ENCODE measurements around the gene MYO16.

MYO16 gene

DNA sequence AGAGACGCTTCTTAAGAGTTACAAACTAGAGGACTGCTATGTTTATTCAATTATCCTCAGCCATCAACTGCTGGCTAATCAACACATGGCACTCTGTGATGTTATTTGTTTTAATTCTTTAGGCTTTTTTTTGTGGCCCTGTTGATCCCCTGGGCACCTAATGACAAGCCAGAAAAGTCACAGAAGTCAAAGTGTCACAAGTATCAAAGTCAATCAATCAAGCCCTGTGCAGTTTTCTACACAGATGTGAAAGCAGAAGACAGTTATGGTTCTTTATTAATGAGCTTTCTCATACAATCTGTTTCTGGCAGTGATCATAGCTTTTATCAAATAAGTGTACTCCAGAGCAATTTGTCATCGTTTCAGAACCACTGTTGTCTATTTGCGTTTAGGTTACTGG is 34.3 kb downstream of the MYO16 start:
- Histone ChIP-seq H3K9me3 (peaks cover 0 to 11% (median 7%) of the 10 kb centered on the region in 3 donors), H3K36me3 (no peaks in the 10 kb centered on the region), H3K27ac (no peak overlapping the region), H3K4me1 (no peaks in the 10 kb centered on the region), H3K4me3 (no peak overlapping the region), H3K27me3 (no peaks in the 10 kb centered on the region)
- intact Hi-C loops (cut with DNase I; ENCODE audit: low total_unique reads), result no loop called here
- TF ChIP-seq, protein P1, sequence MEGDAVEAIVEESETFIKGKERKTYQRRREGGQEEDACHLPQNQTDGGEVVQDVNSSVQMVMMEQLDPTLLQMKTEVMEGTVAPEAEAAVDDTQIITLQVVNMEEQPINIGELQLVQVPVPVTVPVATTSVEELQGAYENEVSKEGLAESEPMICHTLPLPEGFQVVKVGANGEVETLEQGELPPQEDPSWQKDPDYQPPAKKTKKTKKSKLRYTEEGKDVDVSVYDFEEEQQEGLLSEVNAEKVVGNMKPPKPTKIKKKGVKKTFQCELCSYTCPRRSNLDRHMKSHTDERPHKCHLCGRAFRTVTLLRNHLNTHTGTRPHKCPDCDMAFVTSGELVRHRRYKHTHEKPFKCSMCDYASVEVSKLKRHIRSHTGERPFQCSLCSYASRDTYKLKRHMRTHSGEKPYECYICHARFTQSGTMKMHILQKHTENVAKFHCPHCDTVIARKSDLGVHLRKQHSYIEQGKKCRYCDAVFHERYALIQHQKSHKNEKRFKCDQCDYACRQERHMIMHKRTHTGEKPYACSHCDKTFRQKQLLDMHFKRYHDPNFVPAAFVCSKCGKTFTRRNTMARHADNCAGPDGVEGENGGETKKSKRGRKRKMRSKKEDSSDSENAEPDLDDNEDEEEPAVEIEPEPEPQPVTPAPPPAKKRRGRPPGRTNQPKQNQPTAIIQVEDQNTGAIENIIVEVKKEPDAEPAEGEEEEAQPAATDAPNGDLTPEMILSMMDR (IDR thresholded peaks at IDR 0.05), result no peak
- DNase-seq, result no peak

DNA sequence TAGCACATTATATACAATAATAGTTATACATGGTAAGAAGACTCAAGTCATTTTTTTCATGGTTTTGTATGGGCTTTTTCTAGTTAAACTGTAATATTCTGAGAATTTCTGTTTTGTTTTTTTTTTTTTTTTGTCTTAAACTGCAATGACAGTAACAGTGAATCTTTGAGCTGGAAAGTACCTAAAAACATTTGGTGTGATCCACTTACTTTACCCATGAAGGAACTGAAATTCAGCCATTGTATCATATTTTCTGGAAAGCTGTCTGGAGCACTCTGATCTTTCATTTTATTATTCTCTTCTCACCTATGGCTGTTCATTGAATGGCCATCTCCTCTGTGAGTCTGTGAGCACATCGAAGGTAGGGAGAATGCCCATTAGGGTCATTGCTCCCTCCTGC is 37.8 kb downstream of the MYO16 start:
- H3K4me1 ChIP-seq, result no peaks in the 10 kb centered on the region
- H3K27me3 ChIP-seq, result no peaks in the 10 kb centered on the region
- H3K36me3 ChIP-seq, result no peaks in the 10 kb centered on the region
- intact Hi-C loops (cut with DNase I; ENCODE audit: low total_unique reads), result no loop called here
- H3K27ac ChIP-seq, result no peak overlapping the region
- H3K9me3 ChIP-seq, result peaks cover 3 to 25% (median 14%) of the 10 kb centered on the region in 3 donors
- TF ChIP-seq, protein P1 (IDR thresholded peaks at IDR 0.05), result no peak
- DNase-seq, result no peak
- no peak overlapping the region for H3K4me3 ChIP-seq

DNA sequence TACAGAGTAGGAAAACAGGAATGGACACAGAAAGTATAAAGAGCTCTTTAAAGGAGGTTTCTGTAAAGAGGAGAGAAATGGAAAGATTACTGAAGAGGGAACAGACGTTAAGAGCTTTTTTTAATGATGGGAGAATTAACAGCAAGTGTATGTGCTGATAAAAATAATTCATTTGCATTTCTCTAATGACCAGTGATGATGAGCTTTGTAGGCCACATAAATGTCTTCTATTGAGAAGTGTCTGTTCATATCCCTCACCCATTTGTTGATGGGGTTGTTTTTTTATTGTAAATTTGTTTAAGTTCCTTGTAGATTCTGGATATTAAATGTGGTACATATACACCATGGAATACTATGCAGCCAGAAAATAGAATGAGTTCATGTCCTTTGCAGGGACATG is 40.0 kb downstream of the MYO16 start:
- peaks cover 3 to 25% (median 14%) of the 10 kb centered on the region in 3 donors for H3K9me3 ChIP-seq
- H3K4me1 ChIP-seq, result no peaks in the 10 kb centered on the region
- intact Hi-C loops (cut with DNase I; ENCODE audit: low total_unique reads), result no loop called here
- no peak overlapping the region for H3K4me3 ChIP-seq
- no peak overlapping the region for H3K27ac ChIP-seq
- no peaks in the 10 kb centered on the region for H3K36me3 ChIP-seq
- TF ChIP-seq, protein P1 (IDR thresholded peaks at IDR 0.05), result no peak
- no peaks in the 10 kb centered on the region for H3K27me3 ChIP-seq
- DNase-seq, result no peak

DNA sequence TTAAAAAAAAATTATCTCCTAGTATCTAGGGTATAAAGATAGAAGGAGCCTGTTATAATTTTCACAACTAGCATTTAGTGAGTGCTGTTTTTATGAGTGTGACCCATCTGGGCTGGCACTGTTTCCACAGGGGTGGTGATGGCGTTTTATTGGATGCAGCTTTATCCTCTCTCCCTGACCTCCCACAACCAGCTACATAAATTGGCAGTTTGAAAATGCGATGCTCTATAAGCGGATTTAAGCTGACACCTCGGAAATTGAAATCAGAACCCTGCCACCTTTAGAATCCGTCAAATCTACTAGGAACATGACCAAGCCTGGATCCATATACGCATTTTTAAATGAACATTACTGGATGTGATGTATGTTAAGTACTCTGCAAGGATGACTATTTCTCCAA is 44.9 kb downstream of the MYO16 start:
- H3K27me3 ChIP-seq, result no peaks in the 10 kb centered on the region
- no peak for DNase-seq
- no peaks in the 10 kb centered on the region for H3K36me3 ChIP-seq
- TF ChIP-seq, protein P1 (IDR thresholded peaks at IDR 0.05), result no peak
- peaks cover 2 to 8% (median 3%) of the 10 kb centered on the region in 3 donors for H3K9me3 ChIP-seq
- H3K4me3 ChIP-seq, result no peak overlapping the region
- no peaks in the 10 kb centered on the region for H3K4me1 ChIP-seq
- no peak overlapping the region for H3K27ac ChIP-seq
- intact Hi-C loops (cut with DNase I; ENCODE audit: low total_unique reads), result no loop called here

DNA sequence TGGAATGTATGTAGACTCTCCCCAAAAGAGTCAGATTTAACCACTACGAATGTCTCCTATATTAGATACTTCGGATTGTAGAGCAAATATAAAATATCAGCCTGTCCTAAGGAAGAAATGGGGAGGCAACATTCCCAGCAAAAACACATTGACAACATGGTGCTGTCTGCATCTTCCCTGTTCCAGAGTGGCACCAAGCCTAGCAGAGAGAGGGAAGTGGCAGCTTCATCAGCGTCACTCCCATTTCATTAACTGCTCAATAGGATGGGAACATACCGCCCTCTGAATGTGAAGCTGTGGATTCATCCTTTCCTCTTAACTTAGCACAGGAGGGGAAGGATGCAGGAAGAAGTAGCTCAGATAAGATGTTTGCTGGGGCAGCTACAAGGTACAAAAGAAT is 45.4 kb downstream of the MYO16 start:
- Histone ChIP-seq H3K36me3 (no peaks in the 10 kb centered on the region), H3K27ac (no peak overlapping the region), H3K4me1 (no peaks in the 10 kb centered on the region), H3K9me3 (peaks cover 0 to 4% (median 3%) of the 10 kb centered on the region in 3 donors), H3K4me3 (no peak overlapping the region), H3K27me3 (no peaks in the 10 kb centered on the region)
- intact Hi-C loops (cut with DNase I; ENCODE audit: low total_unique reads), result no loop called here
- DNase-seq, result no peak
- TF ChIP-seq, protein P1 (IDR thresholded peaks at IDR 0.05), result no peak

DNA sequence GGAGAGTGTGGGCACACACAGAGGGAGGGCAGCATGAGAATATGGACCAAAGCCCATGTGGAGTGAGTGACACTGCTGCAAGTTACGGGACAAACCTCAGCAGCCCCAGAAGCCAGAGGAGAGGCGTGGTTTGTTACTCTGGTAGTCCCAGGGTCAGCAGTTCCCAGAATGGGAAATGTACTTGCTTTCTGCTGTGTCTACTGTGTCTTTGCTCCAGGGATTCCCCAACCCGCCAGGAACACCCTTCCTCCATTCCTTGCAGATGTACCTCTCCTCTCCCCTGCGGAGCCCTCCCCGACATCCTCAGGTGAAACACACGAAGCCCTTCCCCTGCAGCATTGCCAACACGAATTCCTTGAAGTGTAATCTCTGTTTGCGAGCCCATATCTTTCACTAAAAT is 47.2 kb downstream of the MYO16 start:
- no peaks in the 10 kb centered on the region for H3K4me1 ChIP-seq
- intact Hi-C loops (cut with DNase I; ENCODE audit: low total_unique reads), result no loop called here
- DNase-seq, result no peak
- no peaks in the 10 kb centered on the region for H3K36me3 ChIP-seq
- H3K27me3 ChIP-seq, result no peaks in the 10 kb centered on the region
- no peaks in the 10 kb centered on the region for H3K9me3 ChIP-seq
- no peak overlapping the region for H3K4me3 ChIP-seq
- H3K27ac ChIP-seq, result no peak overlapping the region
- TF ChIP-seq, protein P1 (IDR thresholded peaks at IDR 0.05), result no peak
